ENCODE data around the gene SLC6A17. TPM values are rescaled to one million over a fixed set of nuclear protein-coding genes. Genes with fewer than 3 reads are reported as not detected.
A peak's percentile ranks its signal among the peaks of the same experiment; 100 is the strongest.

SLC6A17 gene
- total RNA-seq, 2 donors from 2014 or later, result 0.07 TPM; not detected in 1

GRCh38 chr1:110135666-110136065 is 14.6 kb upstream of the SLC6A17 start:
- H3K9me3 Mint-ChIP-seq, result no peaks in the 10 kb centered on the region
- Histone ChIP-seq H3K9ac (ENCODE audit: extremely low read depth, low read length, poor library complexity, severe bottlenecking) (no peak overlapping the region), H3K4me1 (ENCODE audit: control insufficient read depth, insufficient read depth, low read length) (peaks cover 18% of the 10 kb centered on the region), H3K9me3 (ENCODE audit: control insufficient read depth, low read length) (no peaks in the 10 kb centered on the region), H3K27me3 (ENCODE audit: control insufficient read depth, insufficient read depth, low read length, poor library complexity, severe bottlenecking) (peaks cover 35% of the 10 kb centered on the region), H3K36me3 (ENCODE audit: control insufficient read depth, insufficient read depth, low read length) (no peaks in the 10 kb centered on the region), H3K4me3 (ENCODE audit: low read length) (peak overlapping the region; percentile 9), H3K27ac (ENCODE audit: low read depth, low read length) (no peak overlapping the region)
- no peak for DNase-seq
- peaks cover 46% of the 10 kb centered on the region for H3K4me1 Mint-ChIP-seq
- H3K27ac Mint-ChIP-seq, result peak overlapping the region; percentile 28
- peak overlapping the region; percentile 6 for H3K4me3 Mint-ChIP-seq
- peaks cover 26% of the 10 kb centered on the region for H3K27me3 Mint-ChIP-seq (ENCODE audit: insufficient read depth)
- no peaks in the 10 kb centered on the region for H3K36me3 Mint-ChIP-seq (ENCODE audit: low read depth)
- WGBS, 2 experiments (ENCODE audit: insufficient coverage in 1 of 2, insufficient read length in 1 of 2), result 88 to 93% methylated on average over 3 to 10 of the region's 10 CpGs
- no peak for TF ChIP-seq CTCF (conservative IDR thresholded peaks at IDR 0.05)

GRCh38 chr1:110136911-110137310 is 13.4 kb upstream of the SLC6A17 start:
- TF ChIP-seq CTCF (conservative IDR thresholded peaks at IDR 0.05), result no peak
- H3K9me3 Mint-ChIP-seq, result no peaks in the 10 kb centered on the region
- no peak overlapping the region for H3K27ac Mint-ChIP-seq
- H3K4me1 ChIP-seq (ENCODE audit: control insufficient read depth, insufficient read depth, low read length), result peaks cover 18% of the 10 kb centered on the region
- WGBS, 2 experiments (ENCODE audit: insufficient coverage in 1 of 2, insufficient read length in 1 of 2), result 13 to 25% methylated on average over 1 to 7 of the region's 7 CpGs
- no peak overlapping the region for H3K9ac ChIP-seq (ENCODE audit: extremely low read depth, low read length, poor library complexity, severe bottlenecking)
- peak; percentile 88 for DNase-seq
- H3K9me3 ChIP-seq (ENCODE audit: control insufficient read depth, low read length), result no peaks in the 10 kb centered on the region
- H3K27ac ChIP-seq (ENCODE audit: low read depth, low read length), result peak overlapping the region; percentile 36
- no peaks in the 10 kb centered on the region for H3K36me3 ChIP-seq (ENCODE audit: control insufficient read depth, insufficient read depth, low read length)
- no peak overlapping the region for H3K4me3 Mint-ChIP-seq
- peaks cover 22% of the 10 kb centered on the region for H3K27me3 Mint-ChIP-seq (ENCODE audit: insufficient read depth)
- H3K27me3 ChIP-seq (ENCODE audit: control insufficient read depth, insufficient read depth, low read length, poor library complexity, severe bottlenecking), result peaks cover 47% of the 10 kb centered on the region
- H3K36me3 Mint-ChIP-seq (ENCODE audit: low read depth), result no peaks in the 10 kb centered on the region
- H3K4me1 Mint-ChIP-seq, result peaks cover 38% of the 10 kb centered on the region
- H3K4me3 ChIP-seq (ENCODE audit: low read length), result no peak overlapping the region

- H3K9me3 ChIP-seq (ENCODE audit: control insufficient read depth, low read length), result no peaks in the 10 kb centered on the region
- Mint-ChIP-seq H3K4me3 (no peak overlapping the region), H3K4me1 (peaks cover 38% of the 10 kb centered on the region), H3K9me3 (no peaks in the 10 kb centered on the region), H3K36me3 (ENCODE audit: low read depth) (no peaks in the 10 kb centered on the region), H3K27me3 (ENCODE audit: insufficient read depth) (peaks cover 18% of the 10 kb centered on the region), H3K27ac (no peak overlapping the region)
- H3K4me3 ChIP-seq (ENCODE audit: low read length), result no peak overlapping the region
- H3K36me3 ChIP-seq (ENCODE audit: control insufficient read depth, insufficient read depth, low read length), result no peaks in the 10 kb centered on the region
- H3K4me1 ChIP-seq (ENCODE audit: control insufficient read depth, insufficient read depth, low read length), result peaks cover 18% of the 10 kb centered on the region
- H3K27ac ChIP-seq (ENCODE audit: low read depth, low read length), result no peak overlapping the region
- TF ChIP-seq CTCF (conservative IDR thresholded peaks at IDR 0.05), result no peak
- peaks cover 67% of the 10 kb centered on the region for H3K27me3 ChIP-seq (ENCODE audit: control insufficient read depth, insufficient read depth, low read length, poor library complexity, severe bottlenecking)
- no peak overlapping the region for H3K9ac ChIP-seq (ENCODE audit: extremely low read depth, low read length, poor library complexity, severe bottlenecking)
- WGBS, 2 experiments (ENCODE audit: insufficient coverage in 1 of 2, insufficient read length in 1 of 2), result 92% methylated on average over 3 of the region's 3 CpGs; no CpG with 5 or more reads in 1 of the 2 experiments
- no peak for DNase-seq
Measured at GRCh38 chr1:110138956-110139355, 11.3 kb upstream of the SLC6A17 start.

Measured in endodermal cell (in vitro differentiated cells).